G401 (cell line): ENCODE measurements around the gene AGAP1. TPM values are rescaled to one million over a fixed set of nuclear protein-coding genes. Genes with fewer than 3 reads are reported as not detected.
A peak's percentile ranks its signal among the peaks of the same experiment; 100 is the strongest.

Experiments
- DNase-seq: peaks from one replicate; pipeline ENCODE4 v3.0.0-alpha.2; 2015; ENCODE audit warnings: low spot score
- in situ Hi-C: cut with HindIII; loops from 2 replicates; pipeline ENCODE4 v1.10.0; 2016; ENCODE audit warnings: low sequenced_read_pairs, mixed read lengths
- total RNA-seq: library from RNA; depleted of rRNA; stranded (reverse); fragments of >200 nt; shearing (Covaris generic); gene quantifications from 2 replicates; pipeline ENCODE4 v1.2.3, GENCODE V29; 2014

Gene AGAP1
- total RNA-seq, 1 experiment from 2014 or later = 14.4 TPM

- in situ Hi-C loops = no loop called here
- DNase-seq = peak; percentile 93
Measured at GRCh38 chr2:235825946-235826345, 332.1 kb downstream of the AGAP1 start.

- in situ Hi-C loops = no loop called here
- DNase-seq = no peak
Measured at GRCh38 chr2:235826826-235827225, 333.0 kb downstream of the AGAP1 start.

- in situ Hi-C loops = no loop called here
- DNase-seq = no peak
Measured at GRCh38 chr2:235827585-235827992, 333.7 kb downstream of the AGAP1 start.

- DNase-seq = no peak
- in situ Hi-C loops = no loop called here
Measured at GRCh38 chr2:235829726-235830125, 335.9 kb downstream of the AGAP1 start.

- in situ Hi-C loops = no loop called here
Measured at GRCh38 chr2:235831755-235832154, 337.9 kb downstream of the AGAP1 start.

GRCh38 chr2:235832941-235833340 lies 339.1 kb downstream of the AGAP1 start:
- DNase-seq = no peak
- in situ Hi-C loops = no loop called here

More at GRCh38 chr2:235831755-235832154, 337.9 kb downstream of the AGAP1 start:
- no peak for DNase-seq

- DNase-seq = peak; percentile 78
- in situ Hi-C loops = no loop called here
Measured at GRCh38 chr2:235833971-235834620, 340.3 kb downstream of the AGAP1 start.

- no peak for DNase-seq
- in situ Hi-C loops = no loop called here
Measured at GRCh38 chr2:235834781-235835180, 340.9 kb downstream of the AGAP1 start.

GRCh38 chr2:235835810-235836209 lies 342.0 kb downstream of the AGAP1 start:
- DNase-seq = no peak
- in situ Hi-C loops = no loop called here

- no peak for DNase-seq
- in situ Hi-C loops = no loop called here
Measured at GRCh38 chr2:235836491-235836911, 342.7 kb downstream of the AGAP1 start.

GRCh38 chr2:235839226-235839625 lies 345.4 kb downstream of the AGAP1 start:
- no peak for DNase-seq
- in situ Hi-C loops = no loop called here

GRCh38 chr2:235839974-235840373 lies 346.1 kb downstream of the AGAP1 start:
- in situ Hi-C loops = no loop called here
- DNase-seq = no peak

GRCh38 chr2:235841863-235842262 lies 348.0 kb downstream of the AGAP1 start:
- in situ Hi-C loops = no loop called here
- no peak for DNase-seq

- DNase-seq = no peak
- in situ Hi-C loops = no loop called here
Measured at GRCh38 chr2:235842941-235843340, 349.1 kb downstream of the AGAP1 start.

GRCh38 chr2:235843591-235844395 lies 349.9 kb downstream of the AGAP1 start:
- peak; percentile 17 for DNase-seq
- in situ Hi-C loops = no loop called here

GRCh38 chr2:235844561-235844960 lies 350.7 kb downstream of the AGAP1 start:
- DNase-seq = no peak
- in situ Hi-C loops = no loop called here

GRCh38 chr2:235845245-235845644 lies 351.4 kb downstream of the AGAP1 start:
- in situ Hi-C loops = no loop called here
- no peak for DNase-seq

GRCh38 chr2:235847576-235847975 lies 353.7 kb downstream of the AGAP1 start:
- in situ Hi-C loops = no loop called here
- DNase-seq = peak; percentile 68

- peak; percentile 22 for DNase-seq
- in situ Hi-C loops = no loop called here
Measured at GRCh38 chr2:235848055-235848454, 354.2 kb downstream of the AGAP1 start.

- in situ Hi-C loops = no loop called here
- DNase-seq = no peak
Measured at GRCh38 chr2:235848946-235849345, 355.1 kb downstream of the AGAP1 start.

- no peak for DNase-seq
- in situ Hi-C loops = no loop called here
Measured at GRCh38 chr2:235849489-235849888, 355.6 kb downstream of the AGAP1 start.
